AG04450 (cell line): Measurements from ENCODE around the gene VTA1. TPM values are rescaled to one million over a fixed set of nuclear protein-coding genes. Genes with fewer than 3 reads are reported as not detected.
A peak's percentile ranks its signal among the peaks of the same experiment; 100 is the strongest.
"Not testable (repeated sequence)": the region's sequence is repeated elsewhere in the genome, so short reads cannot be mapped to it uniquely, and the experiment has no call there.

ENCODE experiments used
- CTCF ChIA-PET: fragments of 300-600, 350-600 bp; formaldehyde crosslinking; extraction: SDS; loops from one replicate; lab custom pipeline; 2022; ENCODE audit warnings: antibody characterized with exemption, inconsistent platforms; lab: Charles Lee
- POLR2A ChIA-PET: fragments of 350-600 bp; formaldehyde crosslinking; extraction: SDS; loops from one replicate; lab custom pipeline; 2021; ENCODE audit warnings: antibody characterized with exemption, inconsistent platforms; lab: Yijun Ruan, JAX
- DNase-seq: peaks from one replicate; pipeline ENCODE4 v3.0.0-alpha.2; 2011; ENCODE audit warnings: low read depth, low spot score
- H3K27ac ChIP-seq: one replicate; pipeline ENCODE4 v1.5.1; 2012; ENCODE audit warnings: low read depth, low read length, control low read depth
- H3K27me3 ChIP-seq: one replicate; pipeline ENCODE4 v1.6.0; 2012; ENCODE audit warnings: low read length; ENCODE audit not compliant: control insufficient read depth, insufficient read depth
- H3K4me3 ChIP-seq: 2 replicates; pipeline ENCODE4 v1.5.1; 2011; ENCODE audit warnings: mild to moderate bottlenecking, low read depth, low read length, control low read depth
- H3K9me3 ChIP-seq: 2 replicates; pipeline ENCODE4 v1.5.1; 2012; ENCODE audit warnings: low read length; ENCODE audit not compliant: control insufficient read depth, insufficient read depth
- CTCF ChIP-seq: IDR thresholded peaks from 2 replicates; pipeline ENCODE4 v1.5.1; 2011; ENCODE audit warnings: low read depth, low read length, control low read depth, inconsistent platforms
- polyA minus RNA-seq: library from RNA; depleted of rRNA, polyadenylated mRNA; stranded (reverse); fragments of >200 nt; gene quantifications from 2 replicates; pipeline ENCODE4 v1.2.3, GENCODE V29; 2011; rRNA and poly(A)+ RNA removed
- polyA plus RNA-seq: library from polyadenylated mRNA; depleted of rRNA; stranded (reverse); fragments of >200 nt; gene quantifications from 2 replicates; pipeline ENCODE4 v1.2.3, GENCODE V29; 2011; rRNA removed

Gene VTA1
- polyA plus RNA-seq: 81.4 and 103 TPM in 2 replicates
- polyA minus RNA-seq: 62.3 and 77.8 TPM in 2 replicates

GRCh38 chr6:142146828-142147662 is at the start of gene VTA1, which contains the start of gene NMBR:
TSS of gene VTA1 (plus strand) at chr6:142147263. CDS start at chr6:142147288, 25 bp downstream.
TSS of gene NMBR (minus strand) at chr6:142147122. CDS start at chr6:142088658, 58,464 bp downstream.
- Histone ChIP-seq H3K27ac (peak within 1 kb of the TSS; percentile 3), H3K4me3 (peak within 1 kb of the TSS; percentile 97), H3K9me3 (no peaks in the 10 kb centered on the region), H3K27me3 (no peaks in the 10 kb centered on the region)
- ChIA-PET POLR2A (interaction anchor here (0.6 to 1.1 kb wide), 2 partner anchors 18 to 61 kb away, joined by 3 to 6 read pairs; no protein-coding TSS in a partner anchor), CTCF (interaction anchor here (0.6 to 4.0 kb wide), 23 partner anchors 9 to 545 kb away, joined by 3 to 50 read pairs (median 4); no protein-coding TSS in a partner anchor)
- TF ChIP-seq CTCF: peak; percentile 98
- DNase-seq: peak; percentile 99

- H3K27me3 ChIP-seq, H3K4me3 ChIP-seq, CTCF ChIA-PET, H3K27ac ChIP-seq, POLR2A ChIA-PET, DNase-seq, H3K9me3 ChIP-seq: not testable (repeated sequence)
Observed at GRCh38 chr6:142104820-142105219, 42.2 kb upstream of the VTA1 start.

- POLR2A ChIA-PET, H3K27me3 ChIP-seq, H3K9me3 ChIP-seq, H3K27ac ChIP-seq, H3K4me3 ChIP-seq, DNase-seq: not testable (repeated sequence)
- CTCF ChIA-PET: interaction anchor here (0.5 to 3.7 kb wide), 4 partner anchors 97 to 434 kb away, joined by 3 to 78 read pairs (median 16); no protein-coding TSS in a partner anchor
Observed at GRCh38 chr6:142110820-142111219, 36.2 kb upstream of the VTA1 start.

- peak; percentile 53 for DNase-seq
- ChIA-PET POLR2A (no interaction called here), CTCF (interaction anchor here (0.6 to 3.7 kb wide), 16 partner anchors 9 to 436 kb away, joined by 3 to 78 read pairs (median 4); no protein-coding TSS in a partner anchor)
- Histone ChIP-seq H3K4me3 (no peak overlapping the region), H3K9me3 (no peaks in the 10 kb centered on the region), H3K27me3 (no peaks in the 10 kb centered on the region), H3K27ac (no peak overlapping the region)
- peak; percentile 85 for TF ChIP-seq CTCF
Observed at GRCh38 chr6:142112451-142113061, 34.5 kb upstream of the VTA1 start.

GRCh38 chr6:142117366-142117765 is 29.7 kb upstream of the VTA1 start:
- Histone ChIP-seq H3K9me3 (no peaks in the 10 kb centered on the region), H3K27me3 (no peaks in the 10 kb centered on the region), H3K4me3 (no peak overlapping the region), H3K27ac (no peak overlapping the region)
- TF ChIP-seq CTCF: no peak
- no peak for DNase-seq
- CTCF ChIA-PET: interaction anchor here (1.0 kb wide), 1 partner anchor 104 kb away, joined by 3 read pairs; no protein-coding TSS in a partner anchor
- POLR2A ChIA-PET: no interaction called here
